Measurements from ENCODE around the gene HOXD1. TPM values are rescaled to one million over a fixed set of nuclear protein-coding genes. Genes with fewer than 3 reads are reported as not detected.

Gene HOXD1
- polyA plus RNA-seq, 1 experiment = not detected

DNA sequence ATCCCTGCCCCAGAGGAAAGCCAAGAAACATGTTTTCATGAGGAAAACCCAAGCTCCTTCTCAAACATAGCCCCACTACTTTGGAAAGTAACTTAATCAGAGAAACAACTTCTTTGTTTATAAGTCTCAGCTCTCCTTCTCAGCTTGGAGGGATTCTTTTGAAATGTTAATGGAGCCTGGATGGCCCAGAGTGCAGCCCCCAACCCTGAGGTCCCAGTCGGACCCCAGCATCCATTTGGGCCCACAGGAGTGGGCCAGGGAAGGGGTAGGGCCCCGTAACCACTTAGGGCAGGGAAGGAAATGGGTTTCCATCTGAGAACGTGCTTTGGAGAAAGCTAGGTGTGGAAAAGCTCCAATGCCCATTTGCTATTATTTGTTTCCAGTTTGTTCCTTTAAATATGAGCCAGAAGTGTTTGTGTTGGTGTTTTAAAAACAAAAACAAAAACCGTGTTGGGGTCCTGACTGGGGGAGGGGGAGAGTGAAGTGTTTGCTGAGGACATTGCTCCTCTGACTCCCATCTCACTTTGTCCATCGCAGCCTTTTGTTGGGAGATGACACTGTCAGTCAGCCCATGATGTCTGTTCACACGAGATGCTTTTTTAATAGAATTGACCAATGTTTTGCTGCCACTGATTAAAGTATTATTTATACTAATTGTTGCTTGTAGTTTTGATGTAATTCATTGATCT is 33.0 kb upstream of the HOXD1 start:
- peaks cover 93% of the 10 kb centered on the region for H3K27me3 ChIP-seq (ENCODE audit: control insufficient read depth, insufficient read depth, low read length)
- ChIA-PET CTCF (interaction anchor here (1.0 to 1.8 kb wide), 6 partner anchors 15 to 992 kb away, joined by 3 to 8 read pairs (median 4); no protein-coding TSS in a partner anchor), POLR2A (no interaction called here)
- no peak overlapping the region for H3K4me3 ChIP-seq (ENCODE audit: low read depth, low read length)
- H3K9me3 ChIP-seq (ENCODE audit: control insufficient read depth, insufficient read depth, low read length) = peaks cover 14% of the 10 kb centered on the region; the same call in 1 of the 2 replicates
- no peak overlapping the region for H3K27ac ChIP-seq (ENCODE audit: low read depth, low read length)
- DNase-seq (ENCODE audit: low read depth, low spot score) = no peak
- TF ChIP-seq CTCF (IDR thresholded peaks at IDR 0.05; ENCODE audit: low read depth, low read length) = no peak

DNA sequence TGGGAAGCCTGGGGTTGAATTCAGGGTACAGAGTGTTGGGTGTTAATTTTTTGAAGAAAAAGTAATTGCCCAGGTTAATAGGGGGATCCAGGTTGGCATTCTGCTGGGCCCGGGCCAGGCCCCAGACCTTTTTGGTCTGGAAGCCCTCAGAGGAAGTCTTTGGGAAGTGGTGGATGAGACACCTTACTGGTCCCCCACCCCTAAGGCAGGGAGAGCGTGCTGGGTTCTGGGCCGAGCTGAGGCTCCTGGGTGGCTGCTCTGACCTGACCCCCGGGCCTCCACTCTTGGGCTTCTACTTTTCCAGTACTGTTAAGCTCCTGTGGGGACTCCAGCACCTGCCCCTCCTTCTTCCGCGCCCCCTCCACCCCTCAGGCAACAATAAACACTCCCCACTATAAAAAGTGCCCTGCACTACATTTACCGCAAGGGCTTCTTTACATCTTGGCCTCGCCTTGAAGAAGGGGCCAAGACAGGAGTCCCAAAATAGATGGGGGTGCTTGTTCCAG is 32.1 kb upstream of the HOXD1 start:
- Histone ChIP-seq H3K27ac (ENCODE audit: low read depth, low read length) (no peak overlapping the region), H3K4me3 (ENCODE audit: low read depth, low read length) (no peak overlapping the region), H3K27me3 (ENCODE audit: control insufficient read depth, insufficient read depth, low read length) (peaks cover 92% of the 10 kb centered on the region), H3K9me3 (ENCODE audit: control insufficient read depth, insufficient read depth, low read length) (peaks cover 9% of the 10 kb centered on the region; the same call in 1 of the 2 replicates)
- DNase-seq (ENCODE audit: low read depth, low spot score) = no peak
- ChIA-PET CTCF (interaction anchor here (1.3 to 1.4 kb wide), 2 partner anchors 29 to 992 kb away, joined by 3 to 4 read pairs; no protein-coding TSS in a partner anchor), POLR2A (no interaction called here)
- no peak for TF ChIP-seq CTCF (IDR thresholded peaks at IDR 0.05; ENCODE audit: low read depth, low read length)

GRCh38 chr2:176156807-176157498 is 31.5 kb upstream of the HOXD1 start, which contains the start of gene HOXD3:
Gene HOXD3 (plus strand): TSS chr2:176157307. CDS start chr2:176169115, 11,808 bp downstream.
- H3K27ac ChIP-seq (ENCODE audit: low read depth, low read length) = no peak within 1 kb of the TSS
- H3K27me3 ChIP-seq (ENCODE audit: control insufficient read depth, insufficient read depth, low read length) = peaks cover 92% of the 10 kb centered on the region
- no peak within 1 kb of the TSS for H3K4me3 ChIP-seq (ENCODE audit: low read depth, low read length)
- TF ChIP-seq CTCF (IDR thresholded peaks at IDR 0.05; ENCODE audit: low read depth, low read length) = no peak
- CTCF ChIA-PET = interaction anchor here (1.4 kb wide), 1 partner anchor 991 kb away, joined by 3 read pairs; no protein-coding TSS in a partner anchor
- DNase-seq (ENCODE audit: low read depth, low spot score) = no peak
- POLR2A ChIA-PET = no interaction called here
- peaks cover 9% of the 10 kb centered on the region; the same call in 1 of the 2 replicates for H3K9me3 ChIP-seq (ENCODE audit: control insufficient read depth, insufficient read depth, low read length)

- H3K4me3 ChIP-seq (ENCODE audit: low read depth, low read length) = no peak overlapping the region
- H3K27me3 ChIP-seq (ENCODE audit: control insufficient read depth, insufficient read depth, low read length) = peaks cover 92% of the 10 kb centered on the region
- peaks cover 9% of the 10 kb centered on the region; the same call in 1 of the 2 replicates for H3K9me3 ChIP-seq (ENCODE audit: control insufficient read depth, insufficient read depth, low read length)
- no peak for DNase-seq (ENCODE audit: low read depth, low spot score)
- ChIA-PET CTCF (interaction anchor here (0.7 kb wide), 1 partner anchor 396 kb away, joined by 11 read pairs; no protein-coding TSS in a partner anchor), POLR2A (no interaction called here)
- no peak overlapping the region for H3K27ac ChIP-seq (ENCODE audit: low read depth, low read length)
- no peak for TF ChIP-seq CTCF (IDR thresholded peaks at IDR 0.05; ENCODE audit: low read depth, low read length)
Measured at GRCh38 chr2:176157499-176158185, 30.8 kb upstream of the HOXD1 start.

All from AG04450 (cell line).